Activated T-helper 1 cell treated with anti-CD3 and anti-CD28 coated beads, Interleukin-12 subunit alpha, Interleukin-12 subunit beta, Interleukin-2, Interleukin-4 antibody, amounts not matched to agents 30 ng/mL and 10 ng/mL and 1 ng/mL, durations not matched to agents 14 hours and 24 hours and 36 hours (primary cell): ENCODE results near the gene SLFN12L. TPM values are rescaled to one million over a fixed set of nuclear protein-coding genes. Genes with fewer than 3 reads are reported as not detected.
A peak's percentile ranks its signal among the peaks of the same experiment; 100 is the strongest.
"Not testable (repeated sequence)": the region's sequence is repeated elsewhere in the genome, so short reads cannot be mapped to it uniquely, and the experiment has no call there.

ENCODE experiments used
- DNase-seq: peaks from one replicate; pipeline ENCODE4 v3.0.0; 2021; ENCODE audit warnings: low spot score
- H3K27ac Mint-ChIP-seq: one replicate; pipeline ENCODE4 v1.8.0; 2021; ENCODE audit warnings: mild to moderate bottlenecking, mixed read lengths
- H3K27me3 Mint-ChIP-seq: one replicate; pipeline ENCODE4 v1.8.0; 2022; ENCODE audit warnings: mild to moderate bottlenecking, moderate library complexity, mixed read lengths; ENCODE audit not compliant: insufficient read depth
- H3K36me3 Mint-ChIP-seq: one replicate; pipeline ENCODE4 v1.8.0; 2021; ENCODE audit warnings: low read depth, mixed read lengths
- H3K4me1 Mint-ChIP-seq: one replicate; pipeline ENCODE4 v1.8.0; 2021; ENCODE audit warnings: low read depth, mixed read lengths
- H3K4me3 Mint-ChIP-seq: one replicate; pipeline ENCODE4 v1.8.0; 2021; ENCODE audit warnings: mild to moderate bottlenecking, moderate library complexity, mixed read lengths
- H3K9me3 Mint-ChIP-seq: one replicate; pipeline ENCODE4 v1.8.0; 2021; ENCODE audit warnings: mixed read lengths
- intact Hi-C: fragments of 100-400 bp; cut with micrococcal nuclease; formaldehyde crosslinking; loops from one replicate; pipeline ENCODE4 v1.15.1; 2024
- total RNA-seq: library from RNA; stranded (reverse); gene quantifications from 2 replicates; pipeline ENCODE4 v1.2.3, GENCODE V29; 2022

Gene SLFN12L
- total RNA-seq, 1 donor from 2014 or later = 45.2 TPM

GRCh38 chr17:35479271-35479670 is 58.2 kb downstream of the SLFN12L start:
- no peak for DNase-seq
- peaks cover 42% of the 10 kb centered on the region for H3K4me1 Mint-ChIP-seq
- intact Hi-C loops = no loop called here
- H3K36me3 Mint-ChIP-seq = peaks cover 76% of the 10 kb centered on the region
- H3K27me3 Mint-ChIP-seq = no peaks in the 10 kb centered on the region
- H3K27ac Mint-ChIP-seq = no peak overlapping the region
- H3K9me3 Mint-ChIP-seq = peaks cover 4% of the 10 kb centered on the region
- H3K4me3 Mint-ChIP-seq = no peak overlapping the region

- H3K4me1 Mint-ChIP-seq = peaks cover 38% of the 10 kb centered on the region
- H3K27ac Mint-ChIP-seq = no peak overlapping the region
- DNase-seq = no peak
- H3K4me3 Mint-ChIP-seq = no peak overlapping the region
- peaks cover 72% of the 10 kb centered on the region for H3K36me3 Mint-ChIP-seq
- no peaks in the 10 kb centered on the region for H3K27me3 Mint-ChIP-seq
- intact Hi-C loops = no loop called here
- peaks cover 7% of the 10 kb centered on the region for H3K9me3 Mint-ChIP-seq
Observed at GRCh38 chr17:35477248-35477647, 60.2 kb downstream of the SLFN12L start.

GRCh38 chr17:35476283-35476820 is 61.1 kb downstream of the SLFN12L start:
- H3K9me3 Mint-ChIP-seq = peaks cover 12% of the 10 kb centered on the region
- H3K4me1 Mint-ChIP-seq = peaks cover 38% of the 10 kb centered on the region
- H3K27me3 Mint-ChIP-seq = no peaks in the 10 kb centered on the region
- peak overlapping the region; percentile 61 for H3K27ac Mint-ChIP-seq
- H3K36me3 Mint-ChIP-seq = peaks cover 74% of the 10 kb centered on the region
- H3K4me3 Mint-ChIP-seq = no peak overlapping the region
- intact Hi-C loops = no loop called here
- DNase-seq = no peak

GRCh38 chr17:35468475-35468874 is 69.0 kb downstream of the SLFN12L start:
- Mint-ChIP-seq H3K9me3 (peaks cover 7% of the 10 kb centered on the region), H3K27ac (peak overlapping the region; percentile 20), H3K4me3 (no peak overlapping the region), H3K36me3 (peaks cover 54% of the 10 kb centered on the region), H3K4me1 (peaks cover 36% of the 10 kb centered on the region), H3K27me3 (no peaks in the 10 kb centered on the region)
- DNase-seq = no peak
- intact Hi-C loops = no loop called here

GRCh38 chr17:35467824-35468223 is 69.7 kb downstream of the SLFN12L start:
- peaks cover 50% of the 10 kb centered on the region for H3K36me3 Mint-ChIP-seq
- no peaks in the 10 kb centered on the region for H3K27me3 Mint-ChIP-seq
- H3K9me3 Mint-ChIP-seq = peaks cover 7% of the 10 kb centered on the region
- DNase-seq = peak; percentile 40
- H3K4me1 Mint-ChIP-seq = peaks cover 33% of the 10 kb centered on the region
- H3K4me3 Mint-ChIP-seq = peak overlapping the region; percentile 38
- intact Hi-C loops = no loop called here
- peak overlapping the region; percentile 55 for H3K27ac Mint-ChIP-seq

- DNase-seq = peak; percentile 29
- peaks cover 22% of the 10 kb centered on the region for H3K4me1 Mint-ChIP-seq
- H3K9me3 Mint-ChIP-seq = no peaks in the 10 kb centered on the region
- H3K36me3 Mint-ChIP-seq = peaks cover 50% of the 10 kb centered on the region
- intact Hi-C loops = no loop called here
- peak overlapping the region; percentile 77 for H3K27ac Mint-ChIP-seq
- peak overlapping the region; percentile 66 for H3K4me3 Mint-ChIP-seq
- no peaks in the 10 kb centered on the region for H3K27me3 Mint-ChIP-seq
Observed at GRCh38 chr17:35460354-35460851, 77.1 kb downstream of the SLFN12L start.

- H3K27me3 Mint-ChIP-seq, DNase-seq, H3K27ac Mint-ChIP-seq, H3K4me3 Mint-ChIP-seq, H3K4me1 Mint-ChIP-seq, H3K9me3 Mint-ChIP-seq, intact Hi-C loops: not testable (repeated sequence)
- peaks cover 26% of the 10 kb centered on the region for H3K36me3 Mint-ChIP-seq
Observed at GRCh38 chr17:35454035-35454434, 83.4 kb downstream of the SLFN12L start.

- H3K4me1 Mint-ChIP-seq = peaks cover 12% of the 10 kb centered on the region
- H3K27me3 Mint-ChIP-seq = no peaks in the 10 kb centered on the region
- intact Hi-C loops = no loop called here
- DNase-seq = no peak
- no peaks in the 10 kb centered on the region for H3K9me3 Mint-ChIP-seq
- H3K36me3 Mint-ChIP-seq = peaks cover 19% of the 10 kb centered on the region
- H3K27ac Mint-ChIP-seq = no peak overlapping the region
- H3K4me3 Mint-ChIP-seq = no peak overlapping the region
Observed at GRCh38 chr17:35453171-35453570, 84.3 kb downstream of the SLFN12L start.

GRCh38 chr17:35449371-35449931 is 88.0 kb downstream of the SLFN12L start:
- H3K27ac Mint-ChIP-seq = peak overlapping the region; percentile 48
- no peaks in the 10 kb centered on the region for H3K9me3 Mint-ChIP-seq
- no peaks in the 10 kb centered on the region for H3K27me3 Mint-ChIP-seq
- DNase-seq = no peak
- intact Hi-C loops = loop anchor here (2.0 kb wide), 1 partner anchor 207 kb away; the partner anchor contains the start of gene SLFN5
- peak overlapping the region; percentile 33 for H3K4me3 Mint-ChIP-seq
- H3K4me1 Mint-ChIP-seq = peaks cover 27% of the 10 kb centered on the region
- H3K36me3 Mint-ChIP-seq = peaks cover 27% of the 10 kb centered on the region

- intact Hi-C loops = loop anchor here (1.0 to 2.0 kb wide), 8 partner anchors 16 to 235 kb away; partner anchors contain the start of genes AP2B1, SLFN12L and SLFN5
- no peaks in the 10 kb centered on the region for H3K27me3 Mint-ChIP-seq
- DNase-seq = no peak
- no peaks in the 10 kb centered on the region for H3K9me3 Mint-ChIP-seq
- H3K4me3 Mint-ChIP-seq = peak overlapping the region; percentile 67
- peaks cover 31% of the 10 kb centered on the region for H3K36me3 Mint-ChIP-seq
- peaks cover 27% of the 10 kb centered on the region for H3K4me1 Mint-ChIP-seq
- no peak overlapping the region for H3K27ac Mint-ChIP-seq
Observed at GRCh38 chr17:35448899-35449227, 88.6 kb downstream of the SLFN12L start.

- Mint-ChIP-seq H3K4me3 (peak within 1 kb of the TSS; percentile 67), H3K4me1 (peaks cover 27% of the 10 kb centered on the region), H3K27me3 (no peaks in the 10 kb centered on the region), H3K27ac (peak within 1 kb of the TSS; percentile 66), H3K9me3 (no peaks in the 10 kb centered on the region), H3K36me3 (peaks cover 35% of the 10 kb centered on the region)
- peak; percentile 84 for DNase-seq
- intact Hi-C loops = loop anchor here (1.0 to 2.0 kb wide), 8 partner anchors 15 to 234 kb away; partner anchors contain the start of genes AP2B1, SLFN12L and SLFN5
Observed at GRCh38 chr17:35448214-35448898, 89.1 kb downstream of the SLFN12L start, which contains the start of gene SLFN13. Gene SLFN13, minus strand, starts transcription at chr17:35448766. Its CDS starts 3,086 bp downstream, at chr17:35445680.

- peak overlapping the region; percentile 66 for H3K27ac Mint-ChIP-seq
- peaks cover 27% of the 10 kb centered on the region for H3K4me1 Mint-ChIP-seq
- DNase-seq = no peak
- intact Hi-C loops = no loop called here
- no peaks in the 10 kb centered on the region for H3K27me3 Mint-ChIP-seq
- peak overlapping the region; percentile 67 for H3K4me3 Mint-ChIP-seq
- peaks cover 40% of the 10 kb centered on the region for H3K36me3 Mint-ChIP-seq
- H3K9me3 Mint-ChIP-seq = no peaks in the 10 kb centered on the region
Observed at GRCh38 chr17:35447499-35447898, 90.0 kb downstream of the SLFN12L start.

- Mint-ChIP-seq H3K36me3 (peaks cover 32% of the 10 kb centered on the region), H3K4me1 (peaks cover 8% of the 10 kb centered on the region), H3K27me3 (no peaks in the 10 kb centered on the region), H3K4me3 (no peak overlapping the region), H3K9me3 (no peaks in the 10 kb centered on the region), H3K27ac (no peak overlapping the region)
- intact Hi-C loops = loop anchor here (10.0 kb wide), 1 partner anchor 294 kb away; the partner anchor contains the start of genes NLE1 and UNC45B
- no peak for DNase-seq
Observed at GRCh38 chr17:35438433-35438832, 99.0 kb downstream of the SLFN12L start.
